Motor neuron (in vitro differentiated cells): ENCODE data around the gene DNAH2. TPM values are rescaled to one million over a fixed set of nuclear protein-coding genes. Genes with fewer than 3 reads are reported as not detected.

Experiments used
- ATAC-seq, 8 experiments: fragments of 200-7000 bp; cut with Tn5 transposase; replicated peaks in 6 of 8; 2 replicates each; pipeline ENCODE4 v1.8.0; 2021; ENCODE audit warnings: mild to moderate bottlenecking in 8 of 8, moderate library complexity in 8 of 8
- H3K27ac ChIP-seq, 2 donors: fragments of 250-450 bp; sonication (Bioruptor Pico); 2 replicates each; pipeline ENCODE4 v1.9.0; 2021; ENCODE audit warnings: antibody characterized with exemption in 2 of 2, mild to moderate bottlenecking in 2 of 2, moderate library complexity in 1 of 2
- H3K4me1 ChIP-seq, 2 donors: fragments of 250-450 bp; sonication (Bioruptor Pico); replicated peaks in 1 of 2; 2 replicates each; pipeline ENCODE4 v1.6.1; 2021; ENCODE audit warnings: antibody characterized with exemption in 2 of 2, mild to moderate bottlenecking in 2 of 2, moderate library complexity in 1 of 2
- H3K4me3 ChIP-seq, 5 donors: fragments of 250-450 bp; sonication (Bioruptor Pico); 2 replicates each; pipeline ENCODE4 v1.9.0; 2021; ENCODE audit warnings: antibody characterized with exemption in 5 of 5, mild to moderate bottlenecking in 5 of 5, moderate library complexity in 4 of 5
- WGBS, 10 experiments: fragments of 450-650 bp; shearing (Covaris generic); methylation state at CpG; one replicate each; pipeline ENCODE4 v1.0.0; 2022; 5-methylcytosine and 5-hydroxymethylcytosine counted together
- in situ Hi-C, 9 experiments: fragments of 400-800 bp; cut with MboI; loops; one replicate each; pipeline ENCODE4 v1.15.0; 2021; ENCODE audit warnings: low sequenced_read_pairs in 9 of 9, low pct_unique_long_range_greater_than_20kb in 2 of 9; ENCODE audit not compliant: unreplicated experiment in 9 of 9
- total RNA-seq, 8 experiments: library from RNA; unstranded; fragments of 300-600 nt; gene quantifications; 2 replicates each; pipeline versions ENCODE4 v1.2.3 to v1.2.4, GENCODE V29; 2022

The DNAH2 gene
- total RNA-seq, 8 experiments from 2014 or later: 0.25 to 4.4 (median 0.65) TPM

DNA sequence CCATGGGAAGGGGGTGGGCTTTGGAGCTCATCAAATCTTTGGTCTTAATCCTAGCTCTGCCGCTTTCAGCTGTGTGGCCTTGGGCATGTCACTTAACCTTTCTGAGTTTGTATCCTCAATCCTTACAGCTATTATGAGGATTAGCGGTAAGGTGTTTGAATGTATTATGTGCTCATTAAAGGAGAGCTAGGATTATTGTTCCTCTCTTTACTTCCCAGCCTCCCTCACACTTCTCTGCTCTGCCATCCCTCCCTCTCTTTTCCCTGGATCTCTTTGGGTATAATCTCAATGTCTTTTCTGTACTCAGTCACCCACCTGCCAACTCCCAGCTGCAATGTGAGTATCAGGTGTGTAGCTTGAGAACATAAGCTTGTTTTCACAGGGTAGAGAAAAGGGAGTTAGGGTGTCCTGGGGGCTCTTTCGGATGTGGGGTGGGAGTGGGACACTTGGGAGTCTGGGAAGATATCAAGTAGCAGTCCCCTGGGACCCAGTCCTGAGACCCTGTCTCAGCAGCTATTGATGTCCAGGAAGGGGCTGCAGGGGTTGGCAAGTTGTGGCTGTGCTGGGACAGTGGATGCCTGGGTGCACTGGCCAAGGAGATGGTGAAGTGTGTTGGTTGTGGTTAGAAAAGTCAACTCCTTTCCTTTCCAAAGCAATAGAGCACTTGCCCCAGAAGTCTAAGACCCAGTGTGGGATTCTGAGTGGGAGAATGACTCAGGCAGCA, 10.8 kb upstream of the DNAH2 start:
- ATAC-seq: no peak
- in situ Hi-C loops: loop anchor here in 1 of 9 experiments (25.0 kb wide), 1 partner anchor 131 kb away; the partner anchor contains the start of gene KDM6B
- Histone ChIP-seq H3K4me1 (peaks cover 39 to 40% of the 10 kb centered on the region in 2 donors), H3K27ac (no peak overlapping the region), H3K4me3 (peak overlapping the region in 4 of 5 donors; percentile 90 to 98 (median 94))
- 80 to 100% (median 83%) methylated on average over 1 to 2 of the region's 3 CpGs; no CpG with 5 or more reads in 6 of the 10 experiments for WGBS, 10 experiments

DNA sequence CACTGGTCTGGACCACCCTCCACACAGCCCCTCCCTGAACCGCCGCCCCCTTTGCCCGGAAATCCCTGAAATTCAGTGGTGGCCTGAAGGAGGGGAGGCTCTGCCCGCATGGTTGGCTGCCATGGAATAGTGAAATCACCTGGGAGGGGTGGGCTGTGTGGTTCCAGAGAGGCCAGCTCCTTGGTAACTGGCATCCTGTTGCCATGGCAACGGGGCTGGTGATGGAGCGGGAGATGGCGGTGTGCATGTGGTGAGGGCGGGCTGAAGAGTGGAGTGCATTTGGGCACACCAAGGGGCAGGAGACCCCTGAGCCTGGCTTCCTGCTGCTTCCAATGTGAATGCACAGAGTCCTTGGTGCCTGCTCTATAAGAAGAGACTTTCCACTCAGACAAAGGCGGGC, 10.1 kb upstream of the DNAH2 start:
- no peak for ATAC-seq
- WGBS, 10 experiments: 60 to 100% (median 73%) methylated on average over 1 to 3 of the region's 9 CpGs; no CpG with 5 or more reads in 5 of the 10 experiments
- Histone ChIP-seq H3K4me1 (peaks cover 46% of the 10 kb centered on the region in 2 donors), H3K27ac (no peak overlapping the region), H3K4me3 (peak overlapping the region in 2 of 5 donors; percentile 4 to 93)
- in situ Hi-C loops: loop anchor here in 1 of 9 experiments (25.0 kb wide), 1 partner anchor 130 kb away; the partner anchor contains the start of gene KDM6B

DNA sequence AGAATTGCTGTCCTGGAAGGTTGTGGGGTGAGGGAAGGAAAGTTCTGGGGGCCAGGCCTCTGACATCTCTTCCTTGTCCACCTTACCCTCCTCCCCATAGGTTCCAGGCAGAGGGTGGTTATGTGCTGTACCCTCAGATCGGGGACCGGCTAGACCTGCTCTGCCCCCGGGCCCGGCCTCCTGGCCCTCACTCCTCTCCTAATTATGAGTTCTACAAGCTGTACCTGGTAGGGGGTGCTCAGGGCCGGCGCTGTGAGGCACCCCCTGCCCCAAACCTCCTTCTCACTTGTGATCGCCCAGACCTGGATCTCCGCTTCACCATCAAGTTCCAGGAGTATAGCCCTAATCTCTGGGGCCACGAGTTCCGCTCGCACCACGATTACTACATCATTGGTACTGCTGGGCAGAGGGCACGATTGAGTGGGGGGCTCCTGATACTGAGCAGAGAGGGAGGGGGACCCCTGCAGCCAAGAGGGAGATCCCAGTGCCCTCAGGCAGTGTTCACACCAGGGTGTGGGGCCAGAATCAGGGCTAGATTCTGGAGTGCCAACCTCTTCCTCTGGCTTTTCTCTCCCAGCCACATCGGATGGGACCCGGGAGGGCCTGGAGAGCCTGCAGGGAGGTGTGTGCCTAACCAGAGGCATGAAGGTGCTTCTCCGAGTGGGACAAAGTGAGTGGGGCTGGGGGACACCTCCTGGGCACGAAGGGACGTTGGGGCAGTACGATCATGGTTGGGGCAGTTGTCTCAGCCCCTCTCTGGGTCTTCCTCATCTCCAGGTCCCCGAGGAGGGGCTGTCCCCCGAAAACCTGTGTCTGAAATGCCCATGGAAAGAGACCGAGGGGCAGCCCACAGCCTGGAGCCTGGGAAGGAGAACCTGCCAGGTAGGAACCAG, 9.4 kb upstream of the DNAH2 start:
- no peak overlapping the region for H3K27ac ChIP-seq
- H3K4me1 ChIP-seq: peaks cover 47 to 49% of the 10 kb centered on the region in 2 donors
- WGBS, 10 experiments: 40 to 100% (median 89%) methylated on average over 1 to 8 of the region's 22 CpGs; no CpG with 5 or more reads in 5 of the 10 experiments
- H3K4me3 ChIP-seq: no peak overlapping the region
- in situ Hi-C loops: loop anchor here in 1 of 9 experiments (25.0 kb wide), 1 partner anchor 129 kb away; the partner anchor contains the start of gene KDM6B
- no peak for ATAC-seq

DNA sequence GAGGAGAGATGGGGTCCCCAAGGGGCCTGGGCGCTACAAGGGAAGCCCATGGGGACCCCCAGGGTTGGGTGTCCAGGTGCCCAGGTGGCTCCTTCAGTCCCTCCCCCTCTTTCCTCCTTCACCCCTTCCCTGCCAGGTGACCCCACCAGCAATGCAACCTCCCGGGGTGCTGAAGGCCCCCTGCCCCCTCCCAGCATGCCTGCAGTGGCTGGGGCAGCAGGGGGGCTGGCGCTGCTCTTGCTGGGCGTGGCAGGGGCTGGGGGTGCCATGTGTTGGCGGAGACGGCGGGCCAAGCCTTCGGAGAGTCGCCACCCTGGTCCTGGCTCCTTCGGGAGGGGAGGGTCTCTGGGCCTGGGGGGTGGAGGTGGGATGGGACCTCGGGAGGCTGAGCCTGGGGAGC, 8.5 kb upstream of the DNAH2 start:
- in situ Hi-C loops: loop anchor here in 1 of 9 experiments (25.0 kb wide), 1 partner anchor 128 kb away; the partner anchor contains the start of gene KDM6B
- Histone ChIP-seq H3K4me3 (no peak overlapping the region), H3K27ac (no peak overlapping the region), H3K4me1 (peaks cover 40 to 44% of the 10 kb centered on the region in 2 donors)
- WGBS, 10 experiments: no CpG with 5 or more reads among the region's 11 CpGs
- ATAC-seq: no peak

DNA sequence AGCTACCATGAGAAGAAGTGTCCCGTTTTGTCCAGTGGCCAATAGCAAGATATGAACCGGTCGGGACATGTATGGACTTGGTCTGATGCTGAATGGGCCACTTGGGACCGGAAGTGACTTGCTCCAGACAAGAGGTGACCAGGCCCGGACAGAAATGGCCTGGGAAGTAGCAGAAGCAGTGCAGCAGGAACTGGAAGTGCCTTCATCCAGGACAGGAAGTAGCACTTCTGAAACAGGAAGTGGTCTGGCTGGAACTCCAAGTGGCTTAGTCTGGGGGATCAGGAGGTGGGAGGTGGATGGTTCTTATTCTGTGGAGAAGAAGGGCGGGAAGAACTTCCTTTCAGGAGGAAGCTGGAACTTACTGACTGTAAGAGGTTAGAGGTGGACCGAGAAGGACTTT, 7.2 kb upstream of the DNAH2 start:
- peaks cover 46 to 52% of the 10 kb centered on the region in 2 donors for H3K4me1 ChIP-seq
- WGBS, 10 experiments: 60 to 100% (median 80%) methylated on average over 1 to 5 of the region's 7 CpGs; no CpG with 5 or more reads in 3 of the 10 experiments
- ATAC-seq: no peak
- H3K27ac ChIP-seq: no peak overlapping the region
- in situ Hi-C loops: loop anchor here in 1 of 9 experiments (25.0 kb wide), 1 partner anchor 127 kb away; the partner anchor contains the start of gene KDM6B
- no peak overlapping the region for H3K4me3 ChIP-seq

DNA sequence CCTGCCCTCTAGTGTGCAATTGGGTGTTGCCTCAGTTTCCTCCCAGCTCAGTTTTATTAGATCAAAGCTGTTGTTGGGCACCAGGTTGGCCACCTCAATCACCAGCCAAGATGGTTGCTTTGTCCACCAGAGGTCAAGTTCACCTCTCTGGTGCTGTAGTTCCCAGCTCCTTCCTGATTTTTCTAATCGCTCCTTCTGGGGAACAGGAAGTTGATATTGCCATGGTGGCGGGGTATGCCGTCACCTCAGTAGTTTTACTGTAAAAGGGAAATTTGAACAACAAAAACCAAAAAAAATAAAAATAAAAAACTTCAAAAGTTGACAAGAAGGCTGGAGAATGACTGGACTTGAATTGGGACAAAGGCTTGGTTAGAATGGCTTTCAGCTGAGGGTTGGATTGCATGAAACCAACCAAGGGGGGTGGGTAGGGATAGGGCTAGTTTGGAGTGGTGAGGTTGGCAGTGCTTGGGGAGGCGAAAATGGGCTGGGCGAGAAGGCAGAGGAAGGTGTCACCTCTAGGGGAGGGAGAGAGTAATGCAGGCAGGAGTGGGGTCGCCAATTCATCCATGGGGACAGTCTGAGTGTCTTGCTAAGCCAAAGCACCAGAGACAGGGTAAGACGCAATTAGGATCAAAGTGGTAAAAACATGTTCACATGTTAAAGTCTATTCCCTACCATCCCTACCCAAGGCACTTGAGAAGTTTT, 6.3 kb upstream of the DNAH2 start:
- H3K27ac ChIP-seq: no peak overlapping the region
- no peak overlapping the region for H3K4me3 ChIP-seq
- peaks cover 51 to 58% of the 10 kb centered on the region in 2 donors for H3K4me1 ChIP-seq
- WGBS, 10 experiments: 59 to 100% (median 86%) methylated on average over 1 to 6 of the region's 7 CpGs; no CpG with 5 or more reads in 2 of the 10 experiments
- ATAC-seq: peak in 1 of 8 experiments; percentile 38
- in situ Hi-C loops: loop anchor here in 1 of 9 experiments (25.0 kb wide), 1 partner anchor 126 kb away; the partner anchor contains the start of gene KDM6B

DNA sequence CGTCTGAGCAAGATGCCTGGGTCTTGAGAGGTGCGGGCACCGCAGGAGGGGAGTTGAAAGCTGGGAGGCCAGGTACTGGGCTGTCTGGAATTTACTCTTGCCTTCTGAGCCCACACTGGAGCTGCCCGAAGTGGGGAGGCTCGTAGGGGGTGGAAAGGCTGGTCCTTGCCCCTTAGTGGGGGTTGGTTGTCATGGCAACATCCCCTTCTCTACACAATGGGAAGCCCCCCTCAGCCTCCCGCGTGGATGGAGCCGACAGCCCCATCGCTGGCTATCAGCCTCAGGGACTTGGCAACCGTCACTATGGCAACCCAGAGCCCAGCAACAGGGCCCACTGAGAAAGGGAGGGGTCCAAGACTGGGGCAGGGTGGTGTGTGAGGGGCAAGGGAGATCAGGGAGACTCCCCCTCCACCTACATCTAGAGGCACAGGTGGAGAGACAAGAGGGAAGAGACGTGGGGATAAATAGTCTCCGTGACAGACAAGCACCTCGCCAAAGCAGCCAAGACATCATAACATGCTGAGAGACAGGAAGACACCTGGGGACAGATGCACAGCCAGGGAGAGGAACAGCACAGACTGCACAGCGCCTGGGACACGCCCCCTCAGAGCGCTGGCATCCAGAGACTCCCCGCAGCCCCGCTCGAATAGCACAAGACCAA, 5.3 kb upstream of the DNAH2 start:
- Histone ChIP-seq H3K4me1 (peaks cover 46 to 53% of the 10 kb centered on the region in 2 donors), H3K27ac (no peak overlapping the region), H3K4me3 (no peak overlapping the region)
- peak in 5 of 8 experiments; percentile 29 to 44 (median 38) for ATAC-seq
- in situ Hi-C loops: loop anchor here in 1 of 9 experiments (25.0 kb wide), 1 partner anchor 125 kb away; the partner anchor contains the start of gene KDM6B
- WGBS, 10 experiments: 3 to 8% methylated on average over 4 to 5 of the region's 19 CpGs; no CpG with 5 or more reads in 8 of the 10 experiments

DNA sequence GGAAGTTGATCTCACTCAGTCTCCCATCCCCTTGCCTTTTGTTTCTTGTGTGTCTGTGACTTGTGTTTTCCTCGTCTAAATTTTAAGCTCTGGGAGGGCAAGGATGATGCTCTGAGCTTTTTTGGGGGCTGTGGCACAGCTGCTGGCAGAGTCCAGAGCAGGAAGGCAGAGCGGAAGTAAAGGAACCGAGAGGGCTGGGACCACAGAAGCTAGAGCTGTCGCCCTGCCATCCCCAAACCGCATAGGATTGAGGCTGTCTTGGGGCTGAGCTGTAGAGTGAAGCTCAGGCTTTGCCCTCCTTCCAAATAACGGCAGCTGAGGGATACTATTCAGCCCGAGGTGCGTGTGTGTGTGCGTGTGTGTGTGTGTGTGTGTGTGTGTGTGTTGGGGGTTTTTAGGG, 3.8 kb upstream of the DNAH2 start:
- 0 to 66% (median 36%) methylated on average over 2 to 7 of the region's 9 CpGs; no CpG with 5 or more reads in 7 of the 10 experiments for WGBS, 10 experiments
- no peak overlapping the region for H3K27ac ChIP-seq
- in situ Hi-C loops: loop anchor here in 1 of 9 experiments (25.0 kb wide), 1 partner anchor 124 kb away; the partner anchor contains the start of gene KDM6B
- ATAC-seq: no peak
- H3K4me1 ChIP-seq: peaks cover 51 to 60% of the 10 kb centered on the region in 2 donors
- no peak overlapping the region for H3K4me3 ChIP-seq

DNA sequence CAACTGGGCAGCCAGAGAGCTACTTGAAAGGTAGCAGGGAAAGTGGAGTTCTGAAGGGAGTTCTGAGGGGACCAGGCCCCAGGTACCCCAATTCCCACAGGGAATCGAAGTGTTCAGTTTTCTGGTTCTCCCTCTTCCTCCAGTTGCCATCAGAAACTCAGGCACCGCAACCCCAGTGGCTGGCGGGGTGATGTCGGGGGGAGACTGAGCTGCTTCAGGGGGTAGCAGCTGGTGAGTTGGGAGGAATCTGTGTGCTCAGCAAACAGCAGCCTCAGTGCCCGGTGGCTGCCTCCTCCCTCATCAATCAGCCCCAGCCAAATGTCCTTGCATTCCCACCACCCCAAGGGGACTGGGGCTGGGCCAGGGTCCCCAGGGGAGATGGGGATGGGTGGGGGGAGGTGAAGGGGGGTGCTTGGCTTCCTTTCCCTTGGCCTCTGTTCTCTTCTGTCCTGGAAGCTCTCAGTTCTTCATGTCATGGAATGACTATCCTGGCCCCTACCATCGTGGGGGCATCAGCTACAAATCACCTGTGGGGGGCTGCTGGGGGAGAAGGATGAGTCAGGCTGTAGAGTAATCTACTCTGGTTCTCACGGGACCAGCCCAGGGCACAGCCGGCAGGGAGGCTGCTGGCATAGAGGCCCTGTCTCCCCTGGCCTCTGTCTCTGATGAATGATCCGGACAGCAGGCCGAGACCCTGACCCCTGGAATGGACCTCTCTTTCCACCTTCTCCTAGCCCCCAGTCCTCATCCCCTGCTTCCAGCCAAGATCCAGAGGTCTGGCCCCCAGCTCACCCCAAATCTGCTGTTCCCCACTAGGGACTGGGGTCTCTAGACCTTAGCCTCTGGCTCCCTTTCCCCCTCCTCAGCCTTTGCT, 2.6 kb upstream of the DNAH2 start:
- Histone ChIP-seq H3K4me1 (peaks cover 51 to 65% of the 10 kb centered on the region in 2 donors), H3K27ac (peak overlapping the region; percentile 33 to 55), H3K4me3 (no peak overlapping the region)
- in situ Hi-C loops: loop anchor here in 1 of 9 experiments (25.0 kb wide), 1 partner anchor 122 kb away; the partner anchor contains the start of gene KDM6B
- WGBS, 10 experiments: 0 to 80% (median 40%) methylated on average over 1 of the region's 10 CpGs; no CpG with 5 or more reads in 7 of the 10 experiments
- peak in 2 of 8 experiments; percentile 5 to 6 for ATAC-seq

DNA sequence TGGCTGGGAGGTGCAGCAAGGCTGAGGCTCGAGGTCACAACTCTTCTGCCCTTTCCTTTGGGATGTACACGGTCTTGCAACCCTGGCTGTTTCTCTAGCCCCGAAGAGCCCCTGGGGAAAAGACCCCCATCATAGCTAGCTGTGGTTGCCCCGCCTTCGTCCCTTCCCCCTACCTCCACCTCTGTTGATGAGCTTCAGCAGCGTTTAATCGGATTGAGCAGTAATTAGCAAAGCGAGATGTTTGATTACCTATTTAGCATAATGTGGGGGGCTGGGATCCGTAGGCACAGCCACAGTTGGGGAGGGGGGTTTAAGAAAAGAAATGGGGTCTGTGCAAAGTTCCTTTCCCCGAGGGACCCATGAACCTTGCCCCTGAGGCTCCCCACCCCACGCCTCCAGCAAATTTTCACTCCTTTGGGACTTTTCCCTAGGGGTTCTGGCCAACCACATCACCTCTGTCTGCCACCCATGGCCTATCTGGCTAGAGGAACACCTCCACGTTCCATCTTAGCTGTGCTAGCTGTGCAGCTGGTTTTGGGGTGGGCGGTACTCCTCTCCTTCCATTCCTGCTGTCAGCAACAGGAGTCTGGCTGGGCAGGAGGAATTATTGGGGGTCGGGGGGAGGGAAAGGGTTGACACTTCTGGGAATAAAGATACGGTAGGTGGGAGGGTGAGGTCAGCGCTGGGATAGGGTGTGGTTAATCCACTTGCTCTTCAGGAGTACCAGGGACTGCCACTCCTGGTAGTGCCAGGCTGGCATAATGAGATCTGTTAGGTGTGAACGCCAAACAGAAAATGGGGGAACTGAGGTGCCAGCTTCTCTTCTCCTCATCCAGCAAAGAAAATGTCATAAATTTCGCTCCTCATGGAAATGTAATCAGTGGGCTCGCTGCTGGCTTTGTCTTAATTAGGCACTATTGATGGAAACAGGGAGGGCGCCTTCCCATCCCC, 1.3 kb upstream of the DNAH2 start:
- Histone ChIP-seq H3K4me1 (peaks cover 48 to 65% of the 10 kb centered on the region in 2 donors), H3K4me3 (peak overlapping the region; percentile 48 to 65 (median 51)), H3K27ac (peak overlapping the region; percentile 73 to 83)
- in situ Hi-C loops: loop anchor here in 1 of 9 experiments (25.0 kb wide), 1 partner anchor 121 kb away; the partner anchor contains the start of gene KDM6B
- 0 to 52% (median 17%) methylated on average over 1 to 6 of the region's 20 CpGs; no CpG with 5 or more reads in 6 of the 10 experiments for WGBS, 10 experiments
- no peak for ATAC-seq
